MG63 (cell line): Measurements from ENCODE around the gene ZSWIM3. TPM values are rescaled to one million over a fixed set of nuclear protein-coding genes. Genes with fewer than 3 reads are reported as not detected.

ENCODE experiments used
- DNase-seq: peaks from one replicate; pipeline ENCODE4 v3.0.0-alpha.2; 2020
- H3K27me3 ChIP-seq: fragments of 250-450 bp; sonication (Bioruptor Pico); 2 replicates; pipeline ENCODE4 v1.5.1; 2020; ENCODE audit warnings: mild to moderate bottlenecking, moderate library complexity
- H3K36me3 ChIP-seq: fragments of 250-450 bp; sonication (Bioruptor Pico); 2 replicates; pipeline ENCODE4 v1.5.1; 2020; ENCODE audit warnings: mild to moderate bottlenecking, moderate library complexity
- H3K4me3 ChIP-seq: fragments of 250-450 bp; sonication (Bioruptor Pico); 2 replicates; pipeline ENCODE4 v1.5.1; 2020; ENCODE audit warnings: mild to moderate bottlenecking, moderate library complexity
- H3K9me3 ChIP-seq: fragments of 250-450 bp; sonication (Bioruptor Pico); 2 replicates; pipeline ENCODE4 v1.5.1; 2020; ENCODE audit warnings: mild to moderate bottlenecking, moderate library complexity
- total RNA-seq: library from RNA; depleted of rRNA; stranded (reverse); fragments of >200 nt; shearing (Covaris generic); gene quantifications from 2 replicates; pipeline ENCODE4 v1.2.3, GENCODE V29; 2014; ENCODE audit warnings: low replicate concordance

ZSWIM3 gene
- total RNA-seq, 1 experiment from 2014 or later: 14.2 TPM

GRCh38 chr20:45845452-45845851 is 12.0 kb upstream of the ZSWIM3 start:
- H3K36me3 ChIP-seq: peaks cover 63% of the 10 kb centered on the region
- H3K9me3 ChIP-seq: no peaks in the 10 kb centered on the region
- DNase-seq: no peak
- no peaks in the 10 kb centered on the region for H3K27me3 ChIP-seq
- no peak overlapping the region for H3K4me3 ChIP-seq

GRCh38 chr20:45848421-45848820 is 9.0 kb upstream of the ZSWIM3 start:
- Histone ChIP-seq H3K9me3 (no peaks in the 10 kb centered on the region), H3K4me3 (no peak overlapping the region), H3K27me3 (no peaks in the 10 kb centered on the region), H3K36me3 (peaks cover 46% of the 10 kb centered on the region)
- no peak for DNase-seq

- peaks cover 41% of the 10 kb centered on the region for H3K36me3 ChIP-seq
- no peaks in the 10 kb centered on the region for H3K9me3 ChIP-seq
- no peak for DNase-seq
- no peak overlapping the region for H3K4me3 ChIP-seq
- H3K27me3 ChIP-seq: no peaks in the 10 kb centered on the region
Measured at GRCh38 chr20:45848969-45849582, 8.3 kb upstream of the ZSWIM3 start.

- Histone ChIP-seq H3K36me3 (peaks cover 33% of the 10 kb centered on the region), H3K4me3 (no peak overlapping the region), H3K9me3 (no peaks in the 10 kb centered on the region), H3K27me3 (no peaks in the 10 kb centered on the region)
- DNase-seq: no peak
Measured at GRCh38 chr20:45850238-45850637, 7.2 kb upstream of the ZSWIM3 start.

- Histone ChIP-seq H3K4me3 (no peak overlapping the region), H3K36me3 (peaks cover 28% of the 10 kb centered on the region), H3K27me3 (no peaks in the 10 kb centered on the region), H3K9me3 (no peaks in the 10 kb centered on the region)
- DNase-seq: no peak
Measured at GRCh38 chr20:45850926-45851325, 6.5 kb upstream of the ZSWIM3 start.

GRCh38 chr20:45851501-45851900 is 5.9 kb upstream of the ZSWIM3 start:
- no peaks in the 10 kb centered on the region for H3K9me3 ChIP-seq
- H3K27me3 ChIP-seq: no peaks in the 10 kb centered on the region
- DNase-seq: no peak

GRCh38 chr20:45852326-45852725 is 5.1 kb upstream of the ZSWIM3 start:
- Histone ChIP-seq H3K9me3 (no peaks in the 10 kb centered on the region), H3K36me3 (peaks cover 17% of the 10 kb centered on the region), H3K4me3 (no peak overlapping the region), H3K27me3 (no peaks in the 10 kb centered on the region)
- no peak for DNase-seq

More at GRCh38 chr20:45851501-45851900, 5.9 kb upstream of the ZSWIM3 start:
- no peak overlapping the region for H3K4me3 ChIP-seq
- H3K36me3 ChIP-seq: peaks cover 24% of the 10 kb centered on the region

- no peak overlapping the region for H3K4me3 ChIP-seq
- no peaks in the 10 kb centered on the region for H3K27me3 ChIP-seq
- H3K36me3 ChIP-seq: peaks cover 14% of the 10 kb centered on the region
- no peak for DNase-seq
- H3K9me3 ChIP-seq: no peaks in the 10 kb centered on the region
Measured at GRCh38 chr20:45853484-45853883, 3.9 kb upstream of the ZSWIM3 start.

GRCh38 chr20:45857882-45858216 is 435 bp downstream of the ZSWIM3 start:
- Histone ChIP-seq H3K36me3 (peaks cover 7% of the 10 kb centered on the region), H3K4me3 (peak overlapping the region; percentile 79), H3K27me3 (no peaks in the 10 kb centered on the region), H3K9me3 (no peaks in the 10 kb centered on the region)
- DNase-seq: peak; percentile 58

- Histone ChIP-seq H3K9me3 (no peaks in the 10 kb centered on the region), H3K4me3 (no peak overlapping the region), H3K36me3 (no peaks in the 10 kb centered on the region), H3K27me3 (no peaks in the 10 kb centered on the region)
- DNase-seq: no peak
Measured at GRCh38 chr20:45859916-45860315, 2.5 kb downstream of the ZSWIM3 start.

- Histone ChIP-seq H3K27me3 (no peaks in the 10 kb centered on the region), H3K36me3 (no peaks in the 10 kb centered on the region), H3K9me3 (no peaks in the 10 kb centered on the region), H3K4me3 (no peak overlapping the region)
- no peak for DNase-seq
Measured at GRCh38 chr20:45860560-45861220, 3.3 kb downstream of the ZSWIM3 start.

GRCh38 chr20:45861221-45862075 is 4.0 kb downstream of the ZSWIM3 start:
- no peak for DNase-seq
- no peak overlapping the region for H3K4me3 ChIP-seq

GRCh38 chr20:45863543-45864470 is 6.4 kb downstream of the ZSWIM3 start:
- H3K36me3 ChIP-seq: no peaks in the 10 kb centered on the region
- no peak for DNase-seq
- H3K4me3 ChIP-seq: no peak overlapping the region
- H3K27me3 ChIP-seq: no peaks in the 10 kb centered on the region
- H3K9me3 ChIP-seq: no peaks in the 10 kb centered on the region

More at GRCh38 chr20:45861221-45862075, 4.0 kb downstream of the ZSWIM3 start:
- H3K9me3 ChIP-seq: no peaks in the 10 kb centered on the region
- no peaks in the 10 kb centered on the region for H3K27me3 ChIP-seq
- H3K36me3 ChIP-seq: no peaks in the 10 kb centered on the region

- DNase-seq: no peak
Measured at GRCh38 chr20:45866454-45866853, 9.0 kb downstream of the ZSWIM3 start.

GRCh38 chr20:45867136-45867818 is 9.9 kb downstream of the ZSWIM3 start:
- Histone ChIP-seq H3K4me3 (no peak overlapping the region), H3K27me3 (no peaks in the 10 kb centered on the region), H3K36me3 (no peaks in the 10 kb centered on the region)

More at GRCh38 chr20:45866454-45866853, 9.0 kb downstream of the ZSWIM3 start:
- Histone ChIP-seq H3K36me3 (no peaks in the 10 kb centered on the region), H3K4me3 (no peak overlapping the region), H3K27me3 (no peaks in the 10 kb centered on the region), H3K9me3 (no peaks in the 10 kb centered on the region)

GRCh38 chr20:45867819-45868176 is 10.4 kb downstream of the ZSWIM3 start:
- Histone ChIP-seq H3K9me3 (no peaks in the 10 kb centered on the region), H3K36me3 (peaks cover 3% of the 10 kb centered on the region; the same call in 1 of the 2 replicates), H3K27me3 (no peaks in the 10 kb centered on the region), H3K4me3 (no peak overlapping the region)
- no peak for DNase-seq

More at GRCh38 chr20:45867136-45867818, 9.9 kb downstream of the ZSWIM3 start:
- H3K9me3 ChIP-seq: no peaks in the 10 kb centered on the region
- no peak for DNase-seq
